AG09309 (cell line): ENCODE data around the gene TMEM151B.

ENCODE experiments used
- DNase-seq: peaks from one replicate; pipeline ENCODE4 v3.0.0-alpha.2; 2010; ENCODE audit warnings: low read depth
- H3K4me3 ChIP-seq: 2 replicates; pipeline ENCODE4 v1.5.1; 2011; ENCODE audit warnings: mild to moderate bottlenecking, low read depth, low read length, moderate library complexity; ENCODE audit not compliant: control insufficient read depth
- CTCF ChIP-seq: IDR thresholded peaks from 2 replicates; pipeline ENCODE4 v1.5.1; 2011; ENCODE audit warnings: mild to moderate bottlenecking, low read depth, low read length, inconsistent platforms; ENCODE audit not compliant: insufficient read depth, control insufficient read depth; ENCODE audit errors: missing control alignments

The TMEM151B gene

GRCh38 chr6:44285552-44286284 lies 15.5 kb downstream of the TMEM151B start:
- no peak for TF ChIP-seq CTCF
- no peak overlapping the region for H3K4me3 ChIP-seq
- no peak for DNase-seq

GRCh38 chr6:44286285-44286565 lies 16.0 kb downstream of the TMEM151B start:
- no peak overlapping the region for H3K4me3 ChIP-seq
- TF ChIP-seq CTCF = no peak
- no peak for DNase-seq

GRCh38 chr6:44286747-44287146 lies 16.5 kb downstream of the TMEM151B start:
- H3K4me3 ChIP-seq = no peak overlapping the region
- no peak for DNase-seq

GRCh38 chr6:44289726-44290260 lies 19.5 kb downstream of the TMEM151B start:
- no peak for DNase-seq
- no peak for TF ChIP-seq CTCF
- no peak overlapping the region for H3K4me3 ChIP-seq

More at GRCh38 chr6:44286747-44287146, 16.5 kb downstream of the TMEM151B start:
- TF ChIP-seq CTCF = no peak

GRCh38 chr6:44291841-44292240 lies 21.6 kb downstream of the TMEM151B start:
- no peak for DNase-seq
- TF ChIP-seq CTCF = no peak
- no peak overlapping the region for H3K4me3 ChIP-seq

GRCh38 chr6:44292661-44293365 lies 22.6 kb downstream of the TMEM151B start:
- H3K4me3 ChIP-seq = no peak overlapping the region
- no peak for TF ChIP-seq CTCF
- DNase-seq = no peak
